Erythroblast (primary cell): ENCODE results near the gene AP2A1.

ENCODE experiments used
- DNase-seq, 2 experiments: peaks; one replicate each; lab custom pipeline; 2025; lab: John Stamatoyannopoulos, UW
- GATA1 ChIP-seq: IDR thresholded peaks from 2 replicates; pipeline ENCODE4 v1.6.1; 2011; ENCODE audit warnings: low read depth, mild to moderate bottlenecking, control low read depth, low read length, moderate library complexity
- POLR2A ChIP-seq: IDR thresholded peaks from 2 replicates; pipeline ENCODE4 v1.6.1; 2011; ENCODE audit warnings: mild to moderate bottlenecking, low read length

Gene AP2A1

GRCh38 chr19:49823472-49823871, 56.7 kb downstream of the AP2A1 start:
- TF ChIP-seq POLR2A (no peak), GATA1 (no peak)
- no peak for DNase-seq

DNA sequence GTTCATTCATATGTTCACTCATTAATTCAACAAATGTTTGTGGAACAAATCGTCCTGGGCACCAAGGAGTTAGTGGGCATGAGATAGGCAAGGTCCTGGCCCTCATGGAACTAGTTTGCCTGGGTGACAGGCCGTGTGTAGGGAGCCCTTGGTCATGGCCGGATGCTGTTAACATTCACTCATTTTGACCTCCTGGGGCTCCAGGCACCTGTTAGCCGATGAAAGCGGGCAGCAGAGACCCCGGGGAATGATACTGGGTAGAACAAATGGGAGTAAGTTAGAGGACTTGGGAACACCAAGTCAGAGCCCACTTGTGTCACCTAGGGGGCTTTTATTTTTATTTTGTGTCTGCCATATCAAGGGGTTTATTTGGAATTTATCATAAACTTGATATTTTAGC, 57.9 kb downstream of the AP2A1 start:
- DNase-seq = no peak
- TF ChIP-seq GATA1 (no peak), POLR2A (no peak)

DNA sequence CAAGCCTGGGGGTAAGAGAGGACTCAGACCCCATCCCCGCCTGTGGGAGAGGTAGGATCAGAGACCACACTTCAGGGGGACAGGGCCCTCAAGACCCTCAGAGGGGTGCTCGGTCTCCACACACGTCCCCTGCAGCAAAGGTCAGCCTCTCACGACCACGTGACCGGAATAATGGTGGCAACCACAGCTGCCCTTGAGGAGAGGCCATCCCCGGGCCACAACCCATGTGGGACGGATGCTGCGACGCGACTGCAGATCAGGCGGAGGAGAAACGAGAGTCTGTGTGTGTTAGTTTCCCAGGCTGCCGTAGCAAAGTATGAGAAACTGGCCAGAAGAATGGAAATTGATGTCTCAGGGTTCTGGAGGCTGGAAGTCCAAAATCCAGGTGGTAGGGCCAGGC, 60.2 kb downstream of the AP2A1 start:
- DNase-seq = no peak
- no peak for TF ChIP-seq POLR2A
- TF ChIP-seq GATA1 = no peak

DNA sequence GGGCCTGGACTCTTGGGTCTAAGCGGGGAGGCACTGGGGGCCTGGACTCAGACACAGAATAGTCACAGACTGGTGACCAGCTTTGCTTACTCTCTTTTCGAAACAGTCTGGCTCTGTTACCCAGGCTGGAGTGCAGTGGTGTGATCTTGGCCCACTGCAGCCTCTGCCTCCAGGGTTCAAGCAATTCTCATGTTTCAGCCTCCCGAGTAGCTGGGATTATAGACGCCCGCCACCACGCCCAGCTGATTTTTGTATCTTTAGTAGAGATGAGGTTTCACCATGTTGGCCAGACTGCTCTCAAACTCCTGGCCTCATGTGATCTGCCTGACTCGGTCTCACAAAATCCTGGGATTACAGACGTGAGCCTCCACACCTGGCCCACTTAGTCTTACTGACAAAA, 62.4 kb downstream of the AP2A1 start:
- DNase-seq = no peak
- no peak for TF ChIP-seq POLR2A
- TF ChIP-seq GATA1 = no peak

GRCh38 chr19:49829721-49830120, 62.9 kb downstream of the AP2A1 start:
- no peak for TF ChIP-seq GATA1
- no peak for TF ChIP-seq POLR2A
- no peak for DNase-seq

DNA sequence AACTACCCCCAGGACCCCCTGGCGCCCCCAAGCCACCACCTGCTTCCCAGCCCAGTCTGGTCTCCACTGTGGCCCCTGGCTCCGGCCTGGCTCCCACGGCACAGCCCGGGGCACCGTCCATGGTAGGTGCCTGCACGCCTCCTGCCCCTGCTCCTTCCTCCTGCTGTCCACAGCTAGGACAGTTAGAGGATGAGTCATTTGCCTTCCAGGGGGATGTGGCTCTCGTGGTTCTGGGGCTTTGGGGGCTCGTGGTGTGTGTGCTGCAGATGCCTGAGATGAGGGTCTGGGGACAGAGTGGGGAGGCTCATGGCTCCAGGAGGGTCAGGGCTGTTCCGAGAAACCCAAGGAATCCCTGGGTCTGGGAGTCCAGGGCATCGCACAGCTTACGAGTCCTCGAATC, 64.0 kb downstream of the AP2A1 start:
- DNase-seq = no peak
- no peak for TF ChIP-seq GATA1
- no peak for TF ChIP-seq POLR2A

GRCh38 chr19:49831592-49831991, 64.8 kb downstream of the AP2A1 start:
- no peak for DNase-seq
- TF ChIP-seq GATA1 (no peak), POLR2A (no peak)

GRCh38 chr19:49832556-49832955, 65.8 kb downstream of the AP2A1 start:
- no peak for DNase-seq
- TF ChIP-seq POLR2A (no peak), GATA1 (no peak)

DNA sequence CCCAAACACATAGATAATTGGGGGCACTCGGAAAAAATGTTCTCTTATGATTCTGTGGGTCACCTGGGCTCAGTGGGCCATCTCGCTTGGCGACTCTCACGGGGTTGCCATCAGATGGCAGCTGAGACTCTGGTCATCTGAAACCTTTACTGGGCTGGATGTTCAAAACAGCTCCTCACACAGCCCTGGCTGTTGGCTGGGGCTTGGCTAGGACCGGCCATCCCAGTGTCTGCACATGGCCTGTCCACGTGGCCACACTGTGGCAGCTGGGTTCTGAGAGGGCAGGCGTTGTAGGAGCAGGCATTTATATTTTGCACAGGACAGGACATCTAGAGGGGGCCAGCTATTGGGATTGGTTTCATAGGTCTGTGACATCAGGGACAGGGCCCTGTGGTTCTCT, 66.8 kb downstream of the AP2A1 start:
- TF ChIP-seq GATA1 = no peak
- DNase-seq = no peak

- no peak for DNase-seq
- no peak for TF ChIP-seq GATA1
- no peak for TF ChIP-seq POLR2A
These were observed 68.8 kb downstream of the AP2A1 start for GRCh38 chr19:49835562-49835961.

DNA sequence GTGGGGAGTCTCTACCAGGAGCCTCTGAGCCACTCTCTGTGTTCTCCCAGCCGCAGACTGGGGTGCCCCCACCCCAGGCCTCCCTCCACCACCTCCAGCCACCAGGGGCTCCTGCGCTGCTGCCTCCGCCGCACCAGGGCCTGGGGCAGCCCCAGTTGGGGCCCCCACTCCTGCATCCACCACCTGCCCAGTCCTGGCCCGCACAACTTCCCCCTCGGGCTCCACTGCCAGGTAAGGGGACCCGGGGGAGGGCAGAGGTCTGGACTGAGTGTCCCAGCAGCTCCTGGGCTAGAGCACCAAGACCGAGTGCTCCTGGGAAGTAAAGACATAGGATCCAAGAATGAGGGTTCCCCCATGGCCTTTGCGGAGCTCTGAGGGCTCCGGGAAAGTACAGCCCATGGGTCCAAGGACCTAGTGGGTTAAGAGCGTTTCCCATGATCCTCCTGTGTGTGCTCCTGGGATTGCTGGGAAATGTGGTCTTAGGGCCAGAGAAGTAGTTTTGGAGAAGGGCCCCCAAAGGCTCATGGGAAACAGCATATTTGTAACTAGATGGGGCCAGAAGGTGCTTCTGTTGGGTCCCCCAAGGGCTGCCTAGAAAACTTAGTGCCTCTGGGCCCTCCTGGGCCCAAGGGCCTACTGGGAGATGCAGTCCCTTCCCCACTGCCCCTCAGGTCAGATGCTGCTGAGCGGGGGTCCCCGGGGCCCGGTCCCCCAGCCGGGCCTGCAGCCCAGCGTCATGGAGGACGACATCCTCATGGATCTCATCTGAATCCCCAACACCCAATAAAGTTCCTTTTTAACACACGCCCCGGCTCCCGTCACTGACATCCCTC, 69.6 kb downstream of the AP2A1 start:
- TF ChIP-seq GATA1 (no peak), POLR2A (no peak)
- no peak for DNase-seq

DNA sequence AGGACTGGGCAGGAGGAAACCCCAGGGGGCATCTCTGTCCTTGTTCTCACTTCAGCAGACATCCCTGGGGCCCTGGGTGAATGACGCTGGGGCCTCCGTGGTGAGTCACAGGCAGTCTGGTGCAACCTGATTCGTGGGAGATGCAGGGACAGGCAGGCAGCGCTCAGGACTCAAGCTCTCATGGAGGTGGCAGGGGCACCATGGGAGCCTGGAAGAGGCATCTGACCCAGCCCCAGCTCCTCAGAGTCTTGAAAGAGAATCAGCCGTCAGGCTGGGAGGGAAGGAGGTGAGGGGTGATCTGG, 70.2 kb downstream of the AP2A1 start:
- DNase-seq = no peak
- no peak for TF ChIP-seq GATA1
- no peak for TF ChIP-seq POLR2A

GRCh38 chr19:49837425-49837824, 70.6 kb downstream of the AP2A1 start:
- TF ChIP-seq GATA1 (no peak), POLR2A (no peak)
- DNase-seq = no peak

GRCh38 chr19:49838885-49839588, 72.2 kb downstream of the AP2A1 start:
- TF ChIP-seq GATA1 (no peak), POLR2A (peak; percentile 27)
- no peak for DNase-seq
